ENCODE results near the gene TEKT5.

DNA sequence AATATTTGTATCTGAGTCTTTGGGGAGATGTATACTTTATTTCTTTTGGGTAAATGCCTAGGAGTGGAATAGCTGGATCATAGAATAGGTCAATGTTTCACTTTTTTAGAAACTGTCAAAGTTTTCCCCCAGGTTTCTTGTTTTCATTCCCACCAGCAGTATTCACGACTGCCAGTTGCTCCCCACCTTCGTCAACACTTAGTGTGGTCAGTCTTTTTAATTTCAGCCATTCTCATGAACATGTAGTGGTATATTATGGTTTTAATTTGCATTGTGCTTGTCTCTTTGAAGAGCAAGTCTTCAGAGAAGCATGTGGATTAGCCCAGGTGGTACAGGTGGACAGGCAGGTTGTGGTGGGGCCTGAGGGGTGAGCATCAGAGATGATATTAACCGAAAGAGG lies 53.8 kb downstream of the TEKT5 start:
- TF ChIP-seq, protein P1, sequence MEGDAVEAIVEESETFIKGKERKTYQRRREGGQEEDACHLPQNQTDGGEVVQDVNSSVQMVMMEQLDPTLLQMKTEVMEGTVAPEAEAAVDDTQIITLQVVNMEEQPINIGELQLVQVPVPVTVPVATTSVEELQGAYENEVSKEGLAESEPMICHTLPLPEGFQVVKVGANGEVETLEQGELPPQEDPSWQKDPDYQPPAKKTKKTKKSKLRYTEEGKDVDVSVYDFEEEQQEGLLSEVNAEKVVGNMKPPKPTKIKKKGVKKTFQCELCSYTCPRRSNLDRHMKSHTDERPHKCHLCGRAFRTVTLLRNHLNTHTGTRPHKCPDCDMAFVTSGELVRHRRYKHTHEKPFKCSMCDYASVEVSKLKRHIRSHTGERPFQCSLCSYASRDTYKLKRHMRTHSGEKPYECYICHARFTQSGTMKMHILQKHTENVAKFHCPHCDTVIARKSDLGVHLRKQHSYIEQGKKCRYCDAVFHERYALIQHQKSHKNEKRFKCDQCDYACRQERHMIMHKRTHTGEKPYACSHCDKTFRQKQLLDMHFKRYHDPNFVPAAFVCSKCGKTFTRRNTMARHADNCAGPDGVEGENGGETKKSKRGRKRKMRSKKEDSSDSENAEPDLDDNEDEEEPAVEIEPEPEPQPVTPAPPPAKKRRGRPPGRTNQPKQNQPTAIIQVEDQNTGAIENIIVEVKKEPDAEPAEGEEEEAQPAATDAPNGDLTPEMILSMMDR (conservative IDR thresholded peaks at IDR 0.05; ENCODE audit: low read length) = no peak
- TF ChIP-seq EZH2phosphoT487 (IDR thresholded peaks at IDR 0.05; ENCODE audit: borderline replicate concordance) = no peak
